NCI-H2081 (cell line): ENCODE measurements around the gene ADCY7.

Experiments used
- DNase-seq, 2 experiments: peaks; one replicate each; lab custom pipeline; 2025; lab: John Stamatoyannopoulos, UW

Gene ADCY7

DNA sequence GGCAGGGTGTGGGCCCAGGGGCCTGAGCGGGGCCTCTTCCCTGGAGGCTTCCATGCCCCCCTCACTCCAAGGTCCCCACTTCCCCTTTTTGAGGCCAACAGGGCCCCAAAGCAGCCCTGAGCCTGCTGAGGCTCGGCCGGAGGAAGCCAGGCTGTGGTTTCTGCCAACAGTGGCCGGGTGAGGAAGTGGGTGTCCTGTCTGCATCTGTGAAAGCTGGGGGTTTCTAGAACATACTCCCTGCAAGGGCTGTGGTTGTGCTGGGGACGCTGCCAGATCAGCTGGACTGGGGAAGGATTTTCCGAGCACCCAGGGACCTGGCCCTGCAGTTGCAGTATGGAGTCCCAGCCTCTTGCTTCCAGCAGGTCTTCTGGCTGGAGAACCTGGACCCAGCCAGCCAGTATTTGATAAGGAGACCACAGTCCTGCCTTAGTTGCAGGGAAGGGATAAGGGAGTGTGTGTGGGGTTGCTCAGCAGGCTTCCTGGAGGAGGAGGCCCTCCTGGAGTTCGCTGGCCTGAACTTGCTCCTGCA, 15.7 kb downstream of the ADCY7 start:
- no peak for DNase-seq

DNA sequence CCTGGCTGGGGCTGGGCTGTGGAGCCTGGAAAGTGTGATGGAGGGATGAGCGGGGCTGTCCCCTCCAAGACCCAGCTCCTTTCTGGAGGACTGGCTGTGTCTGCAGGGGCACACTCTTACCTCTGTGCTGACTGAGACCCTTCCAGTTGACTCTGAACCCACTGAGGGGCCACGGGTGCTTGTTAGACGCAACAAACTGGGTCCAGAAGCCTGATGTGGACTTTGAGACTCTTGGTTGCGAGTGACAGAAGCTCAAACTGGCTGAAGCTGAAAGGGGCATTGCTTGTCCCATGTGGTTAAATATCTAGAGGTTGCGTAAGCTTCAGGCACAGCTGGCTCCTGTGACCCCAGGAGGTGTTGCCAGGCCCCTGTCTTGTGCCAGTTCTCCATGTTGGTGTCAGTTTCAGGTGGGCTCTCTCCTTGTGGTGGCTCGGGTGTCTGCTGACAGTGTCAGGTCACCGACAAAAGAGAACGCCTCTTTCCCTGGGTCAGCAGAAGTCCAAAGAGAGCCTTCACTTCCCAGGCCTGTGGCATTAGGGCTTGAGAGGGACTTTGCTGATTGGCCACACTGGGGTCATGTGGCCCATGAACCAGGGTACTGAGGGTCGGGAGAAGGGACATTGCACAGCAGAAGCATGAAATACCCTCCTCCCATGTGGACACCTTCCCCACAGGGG, 16.7 kb downstream of the ADCY7 start:
- no peak for DNase-seq

DNA sequence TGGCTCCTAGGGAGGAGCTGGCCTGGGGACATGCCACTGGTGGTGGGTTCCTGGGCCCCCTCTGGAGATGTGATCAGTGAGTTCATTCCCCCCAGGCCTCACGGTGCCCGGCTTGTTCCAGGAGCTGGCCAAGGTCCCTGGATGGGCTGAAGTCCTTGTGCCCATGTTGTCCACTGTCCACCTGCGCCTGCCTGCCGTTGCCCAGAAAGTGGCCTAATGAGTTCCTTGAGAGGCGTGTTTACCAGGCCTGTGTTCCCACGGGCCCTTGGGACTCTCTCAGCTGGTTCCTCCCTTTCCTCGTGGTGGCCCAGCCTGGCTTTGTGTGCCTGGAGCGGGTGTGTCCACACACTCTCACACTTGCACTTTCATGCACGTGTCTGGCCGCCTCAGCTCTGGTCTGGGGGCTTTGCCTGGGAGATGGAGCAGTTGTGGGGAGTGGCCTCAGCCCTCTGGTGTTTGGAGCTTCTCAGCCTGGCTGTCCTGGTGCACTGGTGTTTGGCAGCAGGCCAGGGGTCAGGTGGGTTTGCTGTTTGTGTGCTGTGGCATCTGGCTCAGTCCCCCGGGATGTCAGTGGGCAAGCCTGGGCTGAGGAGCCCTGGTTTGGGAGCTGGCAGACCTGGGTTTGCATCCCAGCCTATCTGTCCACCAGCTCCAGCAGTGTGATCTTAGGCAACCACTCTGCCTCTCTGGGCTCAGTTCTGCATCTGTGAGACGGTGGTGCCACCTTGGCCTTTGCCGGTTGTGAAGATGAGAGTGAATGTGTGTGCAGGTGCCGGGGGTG, 18.0 kb downstream of the ADCY7 start:
- no peak for DNase-seq

DNA sequence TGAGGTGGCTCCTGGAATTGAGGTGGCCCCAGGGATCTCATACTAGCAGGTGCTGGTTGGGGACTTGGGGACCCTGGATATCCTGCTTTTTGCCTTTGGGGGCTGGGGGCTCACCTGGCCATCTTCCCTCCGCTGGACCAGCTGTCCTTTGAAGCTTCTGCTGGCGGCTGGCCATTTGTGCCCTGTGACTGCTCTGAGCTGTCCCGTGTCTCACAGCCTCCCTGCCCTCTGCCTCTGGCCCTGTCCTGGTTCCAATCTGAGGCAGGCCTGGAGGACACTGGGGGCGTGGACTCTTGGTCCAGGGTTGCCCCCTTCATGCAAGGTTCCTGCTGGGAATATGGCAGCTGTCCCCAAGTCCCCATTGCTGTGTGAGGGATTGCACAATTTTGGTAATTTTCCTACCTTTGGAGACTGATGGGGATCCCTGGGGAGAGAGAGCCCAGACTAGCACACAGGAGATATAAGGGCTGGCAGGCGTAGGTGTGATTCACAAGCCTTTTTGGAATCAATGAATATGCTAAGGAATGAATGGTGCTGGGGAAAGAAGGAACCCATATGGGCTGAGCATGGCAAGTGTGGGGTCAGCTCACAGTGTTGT, 19.2 kb downstream of the ADCY7 start:
- no peak for DNase-seq

DNA sequence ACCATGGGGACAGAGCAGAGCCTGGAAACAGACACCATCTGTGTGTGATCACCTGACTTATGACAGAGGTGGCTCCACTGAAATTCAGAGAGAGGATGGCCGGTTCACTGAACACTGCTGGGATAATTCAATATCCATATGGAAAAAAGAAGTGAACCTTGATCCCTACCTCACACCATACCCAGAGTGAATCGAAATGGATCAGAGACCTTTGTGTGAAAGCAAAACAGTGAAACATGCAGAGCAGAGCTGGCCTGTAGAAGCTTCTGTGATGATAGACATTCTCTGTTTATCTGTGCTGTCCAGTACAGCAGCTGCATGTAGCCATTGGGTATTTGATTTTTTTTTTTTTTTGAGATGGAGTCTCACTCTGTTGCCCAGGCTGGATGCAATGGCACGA, 20.3 kb downstream of the ADCY7 start:
- no peak for DNase-seq

DNA sequence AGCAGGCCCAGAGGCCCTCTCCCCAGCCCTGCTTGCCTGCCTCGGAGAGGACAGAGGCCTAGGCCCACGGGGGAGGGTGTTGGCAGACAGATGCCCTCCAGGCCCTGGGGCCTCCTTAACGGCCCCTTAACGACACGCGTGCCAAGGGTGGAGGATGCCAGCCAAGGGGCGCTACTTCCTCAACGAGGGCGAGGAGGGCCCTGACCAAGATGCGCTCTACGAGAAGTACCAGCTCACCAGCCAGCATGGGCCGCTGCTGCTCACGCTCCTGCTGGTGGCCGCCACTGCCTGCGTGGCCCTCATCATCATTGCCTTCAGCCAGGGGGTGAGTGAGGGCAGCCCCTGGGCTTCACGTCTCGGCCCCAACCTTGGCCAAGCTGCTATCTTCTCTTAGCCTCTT, 21.7 kb downstream of the ADCY7 start:
- DNase-seq: no peak

DNA sequence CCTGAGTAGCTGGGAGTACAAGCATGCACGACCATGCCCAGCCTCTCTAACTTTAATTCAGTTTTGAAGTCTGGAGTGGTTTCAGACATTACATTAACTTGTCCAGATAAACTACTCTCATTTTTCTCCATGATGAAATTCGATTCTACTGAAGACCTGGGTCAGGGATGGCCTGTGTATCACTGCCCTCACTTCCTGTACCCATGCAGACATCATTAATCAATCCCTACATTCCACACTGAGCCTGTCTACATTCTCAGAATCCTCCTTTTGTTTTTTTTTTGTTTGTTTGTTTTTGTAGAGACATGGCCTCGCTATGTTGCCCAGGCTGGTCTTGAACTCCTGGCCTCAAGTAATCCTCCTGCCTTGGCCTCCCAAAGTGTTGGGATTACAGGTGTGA, 22.6 kb downstream of the ADCY7 start:
- no peak for DNase-seq

DNA sequence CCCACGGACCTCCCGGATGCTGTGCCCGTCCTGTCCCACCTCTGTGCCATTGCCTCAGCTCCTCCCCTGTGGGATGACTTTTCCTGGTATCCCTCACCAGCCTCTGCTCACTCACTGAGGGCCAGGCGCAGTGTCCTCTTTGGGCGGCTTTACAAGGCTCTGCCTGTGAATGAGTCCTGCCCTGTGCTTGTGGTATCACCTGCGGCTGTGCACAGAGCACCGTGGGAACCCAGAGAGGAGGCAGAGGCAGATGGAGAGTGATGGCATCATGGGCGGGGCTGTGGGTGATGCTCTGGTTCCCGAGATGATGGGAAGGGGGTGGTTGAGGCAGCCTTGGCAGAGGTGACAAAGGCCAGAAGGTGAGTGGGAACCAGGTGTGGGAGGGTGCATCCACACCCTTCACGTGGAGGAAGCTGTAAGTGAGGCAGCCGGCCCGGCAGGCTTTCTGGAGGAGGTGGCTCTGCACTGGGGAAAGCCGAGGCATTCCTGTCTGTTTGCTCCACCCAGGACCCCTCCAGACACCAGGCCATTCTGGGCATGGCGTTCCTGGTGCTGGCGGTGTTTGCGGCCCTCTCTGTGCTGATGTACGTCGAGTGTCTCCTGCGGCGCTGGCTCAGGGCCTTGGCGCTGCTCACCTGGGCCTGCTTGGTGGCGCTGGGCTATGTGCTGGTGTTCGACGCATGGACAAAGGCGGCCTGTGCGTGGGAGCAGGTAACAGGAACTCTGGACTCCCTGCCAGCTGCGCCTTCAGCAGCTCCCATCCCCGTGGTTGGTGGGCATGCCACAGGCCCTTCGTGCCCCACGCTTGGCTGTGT, 23.8 kb downstream of the ADCY7 start:
- DNase-seq: no peak

DNA sequence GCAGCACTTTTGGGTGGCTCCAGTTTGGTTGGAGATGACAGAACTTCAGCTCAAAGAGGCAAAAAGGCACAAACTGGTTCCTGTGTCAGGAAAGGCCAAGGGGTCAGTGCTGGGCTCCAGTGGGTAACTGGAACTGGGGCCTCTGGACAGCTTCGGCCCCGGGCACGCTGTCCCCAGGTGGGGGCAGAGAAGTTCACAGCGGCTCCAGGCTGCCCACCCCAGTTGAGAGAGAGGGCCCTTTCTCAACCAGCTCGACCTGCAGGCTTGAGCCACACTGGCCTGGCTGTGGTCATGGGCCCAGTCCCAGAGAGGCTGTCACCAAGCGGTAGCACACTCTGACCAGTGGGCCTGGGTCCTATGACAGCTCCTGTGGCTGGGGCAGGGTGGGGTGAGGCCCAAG, 24.5 kb downstream of the ADCY7 start:
- no peak for DNase-seq

DNA sequence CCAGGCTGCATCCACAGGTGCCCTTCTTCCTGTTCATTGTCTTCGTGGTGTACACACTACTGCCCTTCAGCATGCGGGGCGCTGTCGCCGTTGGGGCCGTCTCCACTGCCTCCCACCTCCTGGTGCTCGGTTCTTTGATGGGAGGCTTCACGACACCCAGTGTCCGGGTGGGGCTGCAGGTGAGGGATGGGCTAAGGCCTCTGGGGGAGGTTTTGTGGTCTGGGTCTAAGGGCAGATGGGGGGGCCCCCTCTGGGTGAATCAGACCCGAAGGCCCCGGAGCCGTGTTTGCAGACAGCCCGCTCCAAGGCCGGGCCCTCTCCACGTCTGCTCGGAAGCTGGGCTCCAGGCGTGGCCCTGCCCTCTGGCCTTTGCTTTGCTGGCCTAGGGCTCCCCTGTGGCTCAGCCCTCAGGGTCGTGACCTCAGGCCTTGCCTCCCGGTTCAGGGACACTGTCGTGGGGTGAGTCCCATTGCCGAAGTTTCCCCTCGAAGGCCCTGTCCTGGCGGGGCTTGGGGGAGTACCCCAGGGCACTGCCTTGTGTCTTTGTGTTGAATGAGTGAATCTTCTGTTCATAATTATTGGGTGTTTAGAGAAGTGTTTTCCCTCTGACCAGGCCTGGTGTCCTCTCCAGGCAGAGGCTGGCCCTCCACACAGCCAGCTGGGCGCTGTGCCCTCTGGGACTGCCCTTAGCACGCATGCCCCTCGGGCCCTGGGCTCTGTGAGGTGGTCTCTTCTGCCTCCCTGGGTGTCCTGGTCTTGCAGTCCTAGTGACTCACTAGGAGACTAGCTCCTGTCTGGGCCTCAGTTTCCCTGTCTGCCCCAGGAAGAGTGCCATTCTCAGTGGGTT, 25.6 kb downstream of the ADCY7 start:
- no peak for DNase-seq

DNA sequence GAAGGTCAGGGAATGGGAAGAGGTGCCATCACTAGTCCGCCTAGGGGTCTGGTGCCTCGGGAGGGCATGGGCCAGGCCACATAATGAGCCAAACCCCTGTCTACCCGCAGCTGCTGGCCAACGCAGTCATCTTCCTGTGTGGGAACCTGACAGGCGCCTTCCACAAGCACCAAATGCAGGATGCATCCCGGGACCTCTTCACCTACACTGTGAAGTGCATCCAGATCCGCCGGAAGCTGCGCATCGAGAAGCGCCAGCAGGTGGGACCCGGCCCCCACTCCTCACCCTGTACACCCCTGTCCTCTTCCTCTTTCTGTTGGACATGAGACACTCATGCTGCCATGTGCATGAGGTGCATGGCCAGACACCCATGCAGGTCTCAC, 26.2 kb downstream of the ADCY7 start:
- no peak for DNase-seq

DNA sequence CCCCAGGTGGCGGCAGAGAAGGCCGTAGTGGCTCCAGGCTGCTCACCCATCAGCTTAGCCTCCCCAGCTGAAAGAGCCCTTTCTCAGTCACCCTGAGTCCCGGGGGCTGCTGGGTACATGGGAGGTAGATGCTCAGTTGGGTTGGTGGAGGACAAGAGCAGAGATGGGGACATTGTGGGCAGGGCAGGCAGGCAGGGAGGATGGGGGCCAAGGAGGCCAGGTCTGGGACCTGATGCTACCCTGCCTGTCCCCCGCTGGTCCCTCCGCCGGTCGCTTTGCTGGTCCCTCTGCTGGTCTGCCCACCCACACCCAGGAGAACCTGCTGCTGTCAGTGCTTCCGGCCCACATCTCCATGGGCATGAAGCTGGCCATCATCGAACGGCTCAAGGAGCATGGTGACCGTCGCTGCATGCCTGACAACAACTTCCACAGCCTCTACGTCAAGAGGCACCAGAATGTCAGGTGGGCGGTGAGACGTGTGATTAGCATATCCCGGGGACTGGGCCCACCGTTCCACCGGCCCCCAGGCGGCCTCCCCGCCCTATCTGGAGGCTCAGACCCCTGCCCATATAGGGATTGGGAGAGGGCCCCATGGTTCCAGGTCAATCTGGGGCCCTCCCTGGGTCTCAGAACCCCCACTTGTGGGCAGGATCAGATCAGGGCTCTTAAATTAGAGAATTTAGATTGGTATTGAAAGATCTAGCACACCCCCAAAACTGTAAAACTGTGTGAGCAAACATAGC, 26.9 kb downstream of the ADCY7 start:
- DNase-seq: no peak

DNA sequence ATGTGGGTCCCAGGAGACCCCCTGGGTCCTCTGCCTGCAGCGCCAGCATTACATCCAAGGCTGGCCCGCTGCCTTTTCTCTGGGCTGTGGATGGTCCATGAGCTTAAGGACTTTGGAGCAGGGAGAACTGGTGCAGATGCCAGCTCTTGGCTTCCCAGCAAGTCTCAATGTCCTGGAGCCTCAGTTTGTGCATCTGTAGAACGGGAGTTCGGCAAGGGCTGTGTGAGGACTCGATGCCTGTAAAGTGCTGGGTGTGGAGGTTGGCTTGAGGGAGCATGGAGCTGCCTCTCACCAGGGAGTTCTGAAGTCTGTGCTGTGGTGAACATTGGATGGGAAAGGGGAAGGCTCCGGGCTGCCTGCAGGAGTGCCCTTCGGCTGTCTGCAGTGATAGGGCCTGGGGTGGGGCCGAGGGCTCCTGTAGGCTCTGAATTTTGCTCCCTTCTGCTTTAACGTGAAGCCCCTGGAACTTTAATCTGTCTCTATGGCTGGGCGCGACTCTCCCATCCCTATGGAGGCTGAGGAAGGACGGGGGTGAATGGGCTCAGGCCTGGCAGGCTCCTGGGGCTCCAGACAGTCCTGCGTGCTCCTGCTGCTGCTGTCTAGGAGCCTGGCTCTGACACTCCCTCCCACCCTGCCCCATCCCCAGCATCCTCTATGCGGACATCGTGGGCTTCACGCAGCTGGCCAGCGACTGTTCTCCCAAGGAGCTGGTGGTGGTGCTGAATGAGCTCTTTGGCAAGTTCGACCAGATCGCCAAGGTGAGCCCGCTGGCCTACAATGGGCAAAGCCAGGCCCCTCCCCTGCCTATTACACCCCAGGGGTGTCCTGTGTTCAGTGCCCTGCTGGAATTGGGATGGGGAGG, 27.9 kb downstream of the ADCY7 start:
- DNase-seq: no peak

DNA sequence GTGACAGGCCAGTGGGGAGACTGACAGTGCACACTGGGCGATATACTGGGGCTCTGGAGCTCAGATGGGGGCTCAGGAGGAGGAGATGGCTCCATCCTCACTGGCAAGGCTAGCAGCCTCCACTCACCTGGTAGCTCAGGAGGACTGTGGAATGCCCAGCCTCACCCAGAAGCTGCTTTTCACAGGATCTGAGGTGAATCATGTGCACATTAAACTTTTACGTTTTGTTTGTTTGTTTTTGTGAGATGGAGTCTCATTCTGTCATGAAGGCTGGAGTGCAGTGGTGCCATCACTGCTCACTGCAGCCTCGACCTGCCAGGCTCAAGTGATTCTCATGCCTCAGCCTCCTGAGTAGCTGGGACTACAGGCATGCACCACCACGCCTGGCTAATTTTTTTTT, 28.6 kb downstream of the ADCY7 start:
- DNase-seq: no peak

DNA sequence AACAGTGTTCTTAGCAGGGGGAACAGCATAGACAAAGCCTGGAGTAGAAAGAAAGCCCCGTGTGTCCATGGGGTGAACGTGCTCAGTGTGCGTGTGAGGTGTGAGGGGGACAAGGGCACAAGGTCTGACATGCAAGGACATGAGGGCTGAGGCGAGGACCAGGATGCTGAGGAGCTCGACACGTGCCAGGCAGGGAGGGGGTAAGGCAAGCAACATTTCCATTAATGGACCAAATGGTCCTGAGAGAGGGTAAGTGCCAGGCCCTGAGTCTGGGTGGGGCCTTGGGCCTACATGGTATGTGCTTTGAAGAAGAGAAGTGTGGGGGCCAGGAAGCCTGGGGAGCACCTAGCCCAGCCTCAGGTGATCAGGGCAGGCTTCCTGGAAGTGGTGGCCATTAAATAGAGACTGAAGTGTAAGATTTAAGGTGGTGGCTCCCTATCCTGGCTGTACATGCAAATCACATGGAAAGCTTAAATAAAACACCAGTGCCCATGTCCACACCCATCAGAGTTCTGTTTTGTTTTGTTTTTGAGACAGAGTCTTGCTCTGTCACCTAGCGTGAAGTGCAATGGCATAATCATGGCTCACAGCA, 29.3 kb downstream of the ADCY7 start:
- DNase-seq: no peak

DNA sequence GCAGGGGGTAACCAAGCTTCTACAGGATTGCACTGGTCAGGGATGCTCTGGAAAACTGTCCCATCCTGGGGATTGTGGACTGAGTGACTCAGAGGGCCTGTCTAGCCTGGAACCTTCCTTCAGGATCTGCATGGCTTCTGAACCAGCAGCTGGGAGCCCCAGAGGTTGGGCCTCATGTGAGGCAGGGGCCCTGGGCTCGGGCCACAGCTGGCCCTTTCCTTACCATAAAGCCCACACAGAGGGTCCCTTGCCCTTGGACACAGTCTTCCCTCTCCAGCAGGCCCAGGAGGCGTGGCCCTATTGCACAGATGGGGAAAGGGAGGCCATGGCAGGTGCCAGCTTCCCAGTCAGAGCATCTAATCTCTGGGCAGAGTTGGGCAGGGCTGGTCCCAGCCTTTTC, 30.5 kb downstream of the ADCY7 start:
- no peak for DNase-seq

DNA sequence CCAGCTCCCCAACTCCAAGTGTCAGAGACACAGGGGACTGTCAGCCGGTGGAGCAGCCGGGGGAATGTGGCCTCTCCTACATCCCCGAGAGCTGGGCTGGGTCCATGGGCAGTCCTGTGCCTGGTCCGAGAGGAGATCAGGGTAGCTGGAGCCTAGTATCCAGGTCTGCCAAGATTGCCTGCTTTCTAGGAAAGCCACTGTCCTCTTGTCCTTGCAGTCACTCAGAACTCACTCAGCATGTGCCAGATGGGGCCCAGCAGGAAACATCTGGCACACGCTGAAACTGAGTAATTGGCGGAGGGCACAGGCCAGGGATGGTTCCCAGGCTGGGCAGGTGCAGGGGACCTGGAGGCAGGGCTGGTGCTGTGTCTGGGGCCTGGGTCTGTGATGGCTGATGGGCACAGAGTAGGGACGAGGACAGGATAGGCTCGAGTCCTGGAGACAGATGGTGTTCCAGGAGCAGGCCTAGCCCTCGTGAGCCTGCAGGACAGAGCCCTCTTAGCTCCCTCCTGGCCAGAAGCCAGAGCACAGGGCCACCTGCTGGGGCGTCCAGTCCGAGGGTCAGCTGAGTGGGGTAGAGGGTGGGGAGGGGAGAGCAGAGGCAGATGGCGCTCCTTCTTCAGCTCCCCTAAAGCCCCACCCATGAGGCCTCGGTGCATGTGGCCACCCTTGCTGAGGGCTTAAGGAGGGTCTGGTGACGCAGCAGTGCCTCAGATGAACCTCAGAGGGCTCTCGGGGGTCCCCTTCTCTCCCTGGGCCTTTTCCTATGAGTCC, 31.1 kb downstream of the ADCY7 start:
- DNase-seq: peak in 1 of 2 experiments; percentile 26

DNA sequence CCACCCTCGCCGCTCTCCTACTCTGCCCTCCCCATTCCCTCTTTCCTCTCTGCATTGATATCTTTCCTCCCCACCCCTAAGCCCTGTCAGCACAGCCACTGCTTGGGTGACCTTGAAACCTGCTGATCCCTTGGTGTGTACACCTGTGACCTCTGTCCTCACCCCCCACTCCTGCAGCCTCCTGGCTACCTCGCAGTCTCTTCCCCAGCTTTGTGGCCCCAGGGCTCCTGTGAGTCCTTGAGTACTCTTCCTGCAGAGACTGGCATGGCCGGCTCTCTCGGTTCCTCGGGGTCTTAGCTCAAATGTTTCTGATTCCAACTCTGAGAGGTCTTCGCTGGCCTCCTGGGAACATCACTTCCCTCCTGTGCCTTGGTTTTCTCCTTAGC, 31.7 kb downstream of the ADCY7 start:
- no peak for DNase-seq
